ENCODE results near the gene ATP6V0A4.

Gene ATP6V0A4

DNA sequence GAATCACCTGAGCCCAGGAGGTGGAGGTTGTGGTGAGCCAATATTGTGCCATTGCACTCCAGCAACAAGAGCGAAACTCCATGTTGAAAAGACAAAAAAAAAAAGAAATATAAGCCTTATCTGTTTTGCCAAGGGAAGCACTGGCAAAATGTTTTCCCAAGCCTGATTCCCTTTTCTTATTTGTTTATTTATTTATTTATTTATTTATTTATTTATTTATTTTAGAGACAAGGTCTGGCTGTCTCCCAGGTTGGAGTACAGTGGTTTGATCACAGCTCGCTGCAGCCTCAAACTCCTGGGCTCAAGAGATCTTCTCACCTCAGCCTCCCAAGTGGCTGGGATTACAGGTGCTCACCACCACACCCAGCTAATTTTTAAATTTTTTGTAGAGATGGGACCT lies 141.0 kb downstream of the ATP6V0A4 start:
- DNase-seq, result no peak

Data from stimulated activated CD4-positive, alpha-beta T cell treated with anti-CD3 and anti-CD28 coated beads, Interleukin-1b, Interleukin-23, amount 100 ng/mL, for 48 hours (primary cell).